Endothelial cell (in vitro differentiated cells): ENCODE data around the gene KNCN. TPM values are rescaled to one million over a fixed set of nuclear protein-coding genes. Genes with fewer than 3 reads are reported as not detected.

ENCODE experiments used
- DNase-seq: peaks from one replicate; pipeline ENCODE4 v3.0.0; 2021; ENCODE audit warnings: low spot score
- H3K27ac Mint-ChIP-seq: one replicate; pipeline ENCODE4 v1.8.0; 2021; ENCODE audit warnings: mixed read lengths, inconsistent platforms; ENCODE audit not compliant: unreplicated experiment
- H3K27me3 Mint-ChIP-seq: one replicate; pipeline ENCODE4 v1.8.0; 2021; ENCODE audit warnings: mild to moderate bottlenecking, moderate library complexity, mixed read lengths, inconsistent platforms; ENCODE audit not compliant: unreplicated experiment
- H3K36me3 Mint-ChIP-seq: one replicate; pipeline ENCODE4 v1.8.0; 2021; ENCODE audit warnings: mild to moderate bottlenecking, low read depth, mixed read lengths, inconsistent platforms; ENCODE audit not compliant: unreplicated experiment
- H3K4me1 Mint-ChIP-seq: one replicate; pipeline ENCODE4 v1.8.0; 2021; ENCODE audit warnings: mild to moderate bottlenecking, mixed read lengths, inconsistent platforms; ENCODE audit not compliant: unreplicated experiment
- H3K4me3 Mint-ChIP-seq: one replicate; pipeline ENCODE4 v1.8.0; 2021; ENCODE audit warnings: mild to moderate bottlenecking, mixed read lengths, inconsistent platforms; ENCODE audit not compliant: unreplicated experiment
- H3K9me3 Mint-ChIP-seq: one replicate; pipeline ENCODE4 v1.8.0; 2021; ENCODE audit warnings: mixed read lengths, inconsistent platforms; ENCODE audit not compliant: unreplicated experiment
- total RNA-seq: library from RNA; stranded (reverse); fragmentation: NEBNext Ultra II Directional; extraction: Animal tissue kit (Norgen Biotek cat#: 25700); gene quantifications from one replicate; pipeline ENCODE4 v1.2.1, GENCODE V29; 2021; ENCODE audit not compliant: unreplicated experiment
- TF ChIP-seq, protein P1 (sequence below): fragments of 200-600 bp; sonication (generic); IDR thresholded peaks from one replicate; pipeline ENCODE4 v1.5.0; 2021; ENCODE audit warnings: antibody characterized with exemption; ENCODE audit not compliant: unreplicated experiment

The KNCN gene
- total RNA-seq, 1 donor from 2014 or later = not detected

DNA sequence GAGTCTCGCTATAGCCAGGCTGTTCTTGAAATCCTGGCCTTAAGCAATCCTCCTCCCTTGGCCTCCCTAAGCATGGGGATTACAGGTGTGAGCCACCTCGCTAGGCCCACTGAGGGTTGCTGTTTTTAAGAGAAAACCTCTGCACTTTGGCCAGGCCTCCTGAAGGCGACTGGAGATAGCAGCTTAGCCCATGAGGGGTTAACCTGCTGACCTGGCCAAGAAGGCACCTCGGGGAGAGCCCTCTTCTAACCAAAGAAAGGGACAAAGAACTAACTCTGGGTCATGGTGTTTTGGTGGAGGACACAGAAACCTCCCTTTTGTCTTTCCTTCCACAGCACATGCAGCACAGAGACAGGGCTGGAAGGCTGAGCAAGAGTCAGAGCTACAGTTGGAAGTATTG lies 17.7 kb upstream of the KNCN start:
- Mint-ChIP-seq H3K4me1 (no peaks in the 10 kb centered on the region), H3K36me3 (peaks cover 27% of the 10 kb centered on the region), H3K27me3 (peaks cover 3% of the 10 kb centered on the region), H3K9me3 (no peaks in the 10 kb centered on the region), H3K27ac (no peak overlapping the region), H3K4me3 (no peak overlapping the region)
- DNase-seq = no peak
- TF ChIP-seq, protein P1, sequence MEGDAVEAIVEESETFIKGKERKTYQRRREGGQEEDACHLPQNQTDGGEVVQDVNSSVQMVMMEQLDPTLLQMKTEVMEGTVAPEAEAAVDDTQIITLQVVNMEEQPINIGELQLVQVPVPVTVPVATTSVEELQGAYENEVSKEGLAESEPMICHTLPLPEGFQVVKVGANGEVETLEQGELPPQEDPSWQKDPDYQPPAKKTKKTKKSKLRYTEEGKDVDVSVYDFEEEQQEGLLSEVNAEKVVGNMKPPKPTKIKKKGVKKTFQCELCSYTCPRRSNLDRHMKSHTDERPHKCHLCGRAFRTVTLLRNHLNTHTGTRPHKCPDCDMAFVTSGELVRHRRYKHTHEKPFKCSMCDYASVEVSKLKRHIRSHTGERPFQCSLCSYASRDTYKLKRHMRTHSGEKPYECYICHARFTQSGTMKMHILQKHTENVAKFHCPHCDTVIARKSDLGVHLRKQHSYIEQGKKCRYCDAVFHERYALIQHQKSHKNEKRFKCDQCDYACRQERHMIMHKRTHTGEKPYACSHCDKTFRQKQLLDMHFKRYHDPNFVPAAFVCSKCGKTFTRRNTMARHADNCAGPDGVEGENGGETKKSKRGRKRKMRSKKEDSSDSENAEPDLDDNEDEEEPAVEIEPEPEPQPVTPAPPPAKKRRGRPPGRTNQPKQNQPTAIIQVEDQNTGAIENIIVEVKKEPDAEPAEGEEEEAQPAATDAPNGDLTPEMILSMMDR = no peak

DNA sequence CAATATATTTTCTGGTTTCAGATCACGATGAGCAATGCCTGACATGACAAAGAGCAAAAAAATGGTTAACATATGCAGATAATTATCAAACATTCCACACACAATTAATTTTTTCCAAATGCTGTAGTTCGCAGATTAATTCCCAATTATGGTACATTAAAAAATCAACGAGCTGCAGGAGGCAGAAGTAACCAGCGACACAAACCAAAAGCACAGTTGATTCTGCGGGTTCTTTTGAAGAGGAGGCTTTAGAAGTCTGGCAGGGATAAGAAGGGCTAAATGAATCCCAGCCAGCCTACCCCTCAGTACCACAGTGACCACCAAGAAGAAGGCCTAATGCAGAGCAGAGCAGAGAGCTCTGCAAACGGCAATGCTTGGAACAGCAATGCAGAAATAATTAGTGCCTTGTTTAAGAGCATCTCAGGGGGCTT lies 17.0 kb upstream of the KNCN start:
- Mint-ChIP-seq H3K4me3 (peak overlapping the region; percentile 49), H3K4me1 (no peaks in the 10 kb centered on the region), H3K27me3 (peaks cover 3% of the 10 kb centered on the region), H3K9me3 (no peaks in the 10 kb centered on the region), H3K36me3 (peaks cover 25% of the 10 kb centered on the region), H3K27ac (no peak overlapping the region)
- TF ChIP-seq, protein P1 = no peak
- no peak for DNase-seq

DNA sequence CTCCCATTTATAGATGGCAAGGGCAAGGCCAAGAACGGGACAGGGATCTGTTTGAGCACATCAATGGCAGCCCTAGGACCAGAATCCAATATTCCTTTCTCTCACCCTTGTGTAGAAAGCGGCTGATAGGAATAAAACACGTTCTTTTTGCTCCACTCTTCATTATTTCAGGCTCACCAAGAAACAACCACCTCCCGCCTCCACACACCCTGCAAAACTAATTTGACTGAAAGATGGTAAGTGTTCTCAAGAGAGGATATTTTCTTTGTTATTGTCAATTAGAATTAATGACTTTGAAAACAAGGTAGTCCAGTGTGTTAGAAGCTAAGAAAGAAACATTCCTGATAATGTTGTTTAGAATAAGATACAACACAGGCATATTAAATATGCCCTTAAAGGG lies 11.9 kb upstream of the KNCN start:
- H3K36me3 Mint-ChIP-seq = peaks cover 38% of the 10 kb centered on the region
- peak overlapping the region; percentile 47 for H3K4me3 Mint-ChIP-seq
- H3K27ac Mint-ChIP-seq = no peak overlapping the region
- H3K4me1 Mint-ChIP-seq = peaks cover 5% of the 10 kb centered on the region
- H3K9me3 Mint-ChIP-seq = no peaks in the 10 kb centered on the region
- TF ChIP-seq, protein P1 = no peak
- no peak for DNase-seq
- peaks cover 4% of the 10 kb centered on the region for H3K27me3 Mint-ChIP-seq

DNA sequence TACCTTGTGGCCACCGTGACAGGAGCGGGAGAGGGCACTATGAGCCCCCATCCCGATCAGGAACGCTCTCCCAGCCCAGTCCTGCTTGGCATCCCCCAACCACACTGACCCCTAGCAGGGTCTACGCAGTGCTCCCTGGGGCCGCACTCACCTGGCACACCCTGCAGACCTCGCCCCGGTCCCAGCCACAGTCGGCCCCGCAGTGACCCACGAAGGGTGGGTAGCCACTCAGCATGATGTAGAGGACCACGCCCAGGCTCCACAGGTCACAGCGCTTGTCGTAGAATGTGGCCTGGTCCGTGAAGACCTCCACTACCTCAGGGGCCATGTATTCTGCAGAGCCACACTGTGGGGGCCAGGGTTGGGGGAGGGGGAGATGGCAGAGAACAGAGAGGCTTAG lies 11.1 kb upstream of the KNCN start:
- TF ChIP-seq, protein P1 = no peak
- H3K4me1 Mint-ChIP-seq = peaks cover 9% of the 10 kb centered on the region
- no peak overlapping the region for H3K27ac Mint-ChIP-seq
- H3K27me3 Mint-ChIP-seq = peaks cover 4% of the 10 kb centered on the region
- H3K9me3 Mint-ChIP-seq = no peaks in the 10 kb centered on the region
- no peak for DNase-seq
- no peak overlapping the region for H3K4me3 Mint-ChIP-seq
- H3K36me3 Mint-ChIP-seq = peaks cover 36% of the 10 kb centered on the region

DNA sequence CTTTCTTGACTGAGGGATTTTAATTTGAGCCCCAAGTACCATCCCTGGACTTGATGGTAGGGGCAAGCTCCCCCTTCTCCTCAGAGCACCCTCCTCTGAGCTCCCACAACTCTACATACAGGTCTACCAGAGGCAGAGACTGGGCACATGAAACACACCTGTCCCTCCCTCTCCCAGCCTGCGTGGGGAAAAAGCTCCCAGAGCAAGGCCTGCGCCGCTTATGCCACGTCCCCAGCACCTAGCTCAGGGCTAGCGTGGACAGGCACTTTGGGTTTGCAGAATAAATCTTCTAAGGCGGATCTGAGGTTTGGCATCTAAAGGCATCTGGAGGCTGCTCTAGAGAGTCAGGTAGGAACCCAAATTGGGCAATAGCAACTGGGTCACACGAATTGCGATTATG lies 7.5 kb upstream of the KNCN start:
- Mint-ChIP-seq H3K4me3 (no peak overlapping the region), H3K9me3 (no peaks in the 10 kb centered on the region)

More for the DNA sequence above, 7.5 kb upstream of the KNCN start:
- Mint-ChIP-seq H3K27ac (no peak overlapping the region), H3K4me1 (peaks cover 11% of the 10 kb centered on the region), H3K27me3 (peaks cover 4% of the 10 kb centered on the region), H3K36me3 (peaks cover 22% of the 10 kb centered on the region)
- no peak for DNase-seq
- TF ChIP-seq, protein P1 = no peak
